GM12878 (cell line): Measurements from ENCODE around the gene GTF2IRD1. TPM values are rescaled to one million over a fixed set of nuclear protein-coding genes. Genes with fewer than 3 reads are reported as not detected.
A peak's percentile ranks its signal among the peaks of the same experiment; 100 is the strongest.

Experiments used
- ATAC-seq: fragments of 200-7000 bp; cut with Tn5 transposase; 3 replicates; pipeline ENCODE4 v1.9.1; 2020; ENCODE audit warnings: mild to moderate bottlenecking, moderate library complexity
- BruUV-seq: library from RNA; stranded (reverse); fragments of 400-500 nt; replicated peaks from 2 replicates; lab custom pipeline; 2021; lab: Mats Ljungman, UMichigan
- CTCF ChIA-PET: fragments of 300-600 bp; sonication (Branson Sonifier 250); formaldehyde crosslinking; extraction: SDS; loops from one replicate; lab custom pipeline; 2021; ENCODE audit warnings: inconsistent platforms; lab: Yijun Ruan, JAX
- POLR2A ChIA-PET: fragments of 350-600 bp; formaldehyde crosslinking; extraction: SDS; loops from one replicate; lab custom pipeline; 2021; ENCODE audit warnings: inconsistent platforms; lab: Charles Lee
- RAD21 ChIA-PET: fragments of 300-600 bp; sonication (Branson Sonifier 250); formaldehyde crosslinking; loops from one replicate; lab custom pipeline; 2023; ENCODE audit warnings: antibody characterized with exemption; ENCODE audit not compliant: unreplicated experiment; lab: Charles Lee
- SMC1A ChIA-PET: fragments of 300-600 bp; sonication (Branson Sonifier 250); formaldehyde crosslinking; loops from one replicate; lab custom pipeline; 2023; ENCODE audit not compliant: unreplicated experiment, uncharacterized antibody; lab: Charles Lee
- DNase-seq: peaks from one replicate; pipeline ENCODE4 v3.0.0-alpha.2; 2011; ENCODE audit warnings: low read depth, low spot score
- FAIRE-seq: peaks from 3 replicates; lab custom pipeline; 2011; peaks lifted over from hg19 to GRCh38; lab: Jason Lieb, UNC
- H2AFZ ChIP-seq: 2 replicates; pipeline ENCODE4 v1.6.0; 2011; ENCODE audit warnings: low read depth, low read length, control low read depth; ENCODE audit not compliant: control insufficient read depth
- H3K27ac ChIP-seq: 2 replicates; pipeline ENCODE4 v1.5.1; 2011; ENCODE audit warnings: control low read depth; ENCODE audit not compliant: control insufficient read depth, insufficient read depth
- H3K27me3 ChIP-seq, 2 experiments: replicated peaks in 1 of 2; 2 replicates each; pipeline versions ENCODE4 v1.6.0 to v1.6.1; 2011; ENCODE audit warnings: low read length in 1 of 2; ENCODE audit not compliant: control insufficient read depth in 2 of 2, insufficient read depth in 2 of 2
- H3K36me3 ChIP-seq, 2 experiments: 2 replicates each; pipeline ENCODE4 v1.5.1; 2011; ENCODE audit warnings: low read length in 1 of 2; ENCODE audit not compliant: control insufficient read depth in 2 of 2, insufficient read depth in 2 of 2
- H3K4me1 ChIP-seq: 2 replicates; pipeline ENCODE4 v1.6.1; 2011; ENCODE audit warnings: mild to moderate bottlenecking, low read length, moderate library complexity, mixed read lengths; ENCODE audit not compliant: control insufficient read depth, insufficient read depth
- H3K4me2 ChIP-seq: 2 replicates; pipeline ENCODE4 v1.6.0; 2011; ENCODE audit warnings: control low read depth; ENCODE audit not compliant: control insufficient read depth, insufficient read depth
- H3K4me3 ChIP-seq: fragments of 200-600 bp; sonication (generic); 2 replicates; pipeline ENCODE4 v1.5.1; 2016
- H3K79me2 ChIP-seq: 2 replicates; pipeline ENCODE4 v1.6.0; 2011; ENCODE audit warnings: low read length; ENCODE audit not compliant: control insufficient read depth, insufficient read depth
- H3K9ac ChIP-seq: 2 replicates; pipeline ENCODE4 v1.8.0; 2011; ENCODE audit warnings: low read length, control low read depth, mixed read lengths; ENCODE audit not compliant: control insufficient read depth, insufficient read depth
- H3K9me3 ChIP-seq: replicated peaks from 3 replicates; pipeline ENCODE4 v1.5.1; 2011; ENCODE audit warnings: mild to moderate bottlenecking, low read length; ENCODE audit not compliant: control insufficient read depth, insufficient read depth
- H4K20me1 ChIP-seq: 2 replicates; pipeline ENCODE4 v1.6.0; 2011; ENCODE audit not compliant: control insufficient read depth, insufficient read depth
- CEBPB ChIP-seq, 2 experiments: fragments of 150-350 bp in 1 of 2; IDR thresholded peaks; 2 replicates each; pipeline ENCODE4 v1.6.1; 2012 to 2014; ENCODE audit warnings: low read depth in 2 of 2, low read length in 2 of 2, borderline replicate concordance in 1 of 2, inconsistent platforms in 1 of 2
- NBN ChIP-seq: fragments of 450-650 bp; IDR thresholded peaks from 2 replicates; pipeline ENCODE4 v1.6.1; 2016
- NFYB ChIP-seq: IDR thresholded peaks from 2 replicates; pipeline ENCODE4 v1.6.1; 2011; ENCODE audit warnings: low read depth, mild to moderate bottlenecking, low read length, improper control_type of control experiment, moderate library complexity; ENCODE audit not compliant: insufficient read depth
- RUNX3 ChIP-seq: IDR thresholded peaks from 2 replicates; pipeline ENCODE4 v1.6.1; 2012; ENCODE audit warnings: low read length, inconsistent platforms
- ZBTB4 ChIP-seq: fragments of 450-650 bp; formaldehyde crosslinking; IDR thresholded peaks from 2 replicates; pipeline ENCODE4 v1.4.0; 2022; ENCODE audit warnings: mild to moderate bottlenecking, moderate library complexity
- WGBS: methylation state at CpG from one replicate; pipeline ENCODE4 v1.1.6; 2016; ENCODE audit warnings: low lambda C conversion rate; ENCODE audit not compliant: insufficient replicate concordance, insufficient coverage; ENCODE audit errors: missing lambda C conversion rate; 5-methylcytosine and 5-hydroxymethylcytosine counted together
- in situ Hi-C: fragments of 300-500 bp; cut with MboI; formaldehyde crosslinking; loops from 9 replicates; pipeline ENCODE4 v1.14.3; 2018; ENCODE audit warnings: mixed read lengths
- intact Hi-C: fragments of 100-400 bp; cut with micrococcal nuclease; formaldehyde crosslinking; loops from one replicate; pipeline ENCODE4 v1.14.2; 2022; ENCODE audit not compliant: unreplicated experiment
- polyA plus RNA-seq, 11 experiments: library from polyadenylated mRNA; depleted of rRNA in 4 of 11; unstranded in 6 of 11; stranded (reverse) in 5 of 11; fragments of >200 nt; fragmentation: Nextera tagmentation in 4 of 11; fragmentation: Illumina TruSeq in 1 of 11; extraction: Ambion mirVana in 4 of 11; extraction: Trizol in 1 of 11; gene quantifications; 1 replicate in 1 of 11; 2 replicates in 10 of 11; pipeline versions ENCODE4 v1.2.1 to v1.2.3, GENCODE V29; 2011 to 2016; ENCODE audit warnings: inconsistent platforms in 2 of 11, missing spikeins in 2 of 11, low read depth in 1 of 11
- total RNA-seq, 4 experiments: library from RNA; depleted of rRNA in 3 of 4; stranded (reverse); fragments of >200 nt in 3 of 4; fragmentation: Illumina TruSeq in 1 of 4; extraction: Trizol in 1 of 4; gene quantifications; 2 replicates each; pipeline versions ENCODE4 v1.2.1 to v1.2.3, GENCODE V29; 2013 to 2021
- TF ChIP-seq, protein P1 (sequence below): fragments of 450-650 bp; IDR thresholded peaks from 2 replicates; pipeline ENCODE4 v1.6.1; 2017; ENCODE audit warnings: mild to moderate bottlenecking, moderate library complexity
- TF ChIP-seq, protein P2 (sequence below): fragments of 450-650 bp; IDR thresholded peaks from 2 replicates; pipeline ENCODE4 v1.6.1; 2016; ENCODE audit warnings: mild to moderate bottlenecking

Gene GTF2IRD1
- total and polyA plus RNA-seq, 10 of the 15 experiments (the other 5 are each of a cell fraction or from before 2014, with no cell fraction given): 0.48 to 3.0 (median 1.3) TPM

DNA sequence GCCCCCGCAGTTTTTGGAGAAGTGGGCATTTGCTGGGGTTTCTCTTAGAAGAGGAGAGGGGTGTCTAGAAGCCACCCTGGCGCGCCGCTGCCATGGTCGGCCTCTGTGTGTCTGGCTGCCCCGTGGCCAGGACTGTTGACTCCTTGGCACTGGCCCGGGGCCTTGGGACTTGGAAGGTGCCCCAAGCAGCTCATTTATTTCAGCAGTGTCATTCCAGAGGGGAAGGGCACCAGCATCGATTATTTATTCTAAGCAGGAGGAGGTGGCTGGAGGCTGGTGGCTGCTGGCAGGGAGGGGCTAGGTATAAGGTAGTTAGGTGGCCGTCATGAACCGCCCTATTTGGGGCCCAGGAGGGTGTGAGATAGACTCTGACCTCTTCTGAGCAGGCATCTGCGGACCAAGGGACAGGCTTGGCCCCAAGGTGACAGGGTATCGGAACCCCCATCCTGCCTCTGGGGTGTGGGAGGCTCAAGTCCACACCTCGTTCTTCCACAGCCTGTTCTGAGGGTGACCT lies 1.6 kb downstream of the GTF2IRD1 start:
- intact Hi-C loops: loop anchor here (10.0 kb wide), 1 partner anchor 209 kb away; no protein-coding TSS in a partner anchor
- Histone ChIP-seq H3K79me2 (no peaks in the 10 kb centered on the region), H3K4me1 (peaks cover 5% of the 10 kb centered on the region), H3K9me3 (no peaks in the 10 kb centered on the region; the same call in 2 of the 3 replicates), H3K4me3 (no peak overlapping the region), H3K4me2 (no peak overlapping the region), H4K20me1 (no peaks in the 10 kb centered on the region), H3K27ac (no peak overlapping the region), H2AFZ (no peak overlapping the region), H3K9ac (no peak overlapping the region), H3K36me3 (no peaks in the 10 kb centered on the region), H3K27me3 (no peaks in the 10 kb centered on the region)
- WGBS: 61% methylated on average over 13 of the region's 13 CpGs
- no peak for FAIRE-seq
- in situ Hi-C loops: no loop called here
- ATAC-seq: no peak
- no peak for DNase-seq
- ChIA-PET CTCF (no interaction called here), RAD21 (no interaction called here), POLR2A (interaction anchor here (1.3 kb wide), 1 partner anchor 10 kb away, joined by 3 read pairs; no protein-coding TSS in a partner anchor), SMC1A (no interaction called here)
- TF ChIP-seq RUNX3 (no peak), NBN (no peak), CEBPB (IDR thresholded peaks at IDR 0.05; ENCODE audit: borderline replicate concordance in 1 of 2, low read depth in 2 of 2, low read length in 2 of 2) (no peak), NFYB (no peak), ZBTB4 (CRISPR knock-in tag) (no peak)
- TF ChIP-seq, protein P1, sequence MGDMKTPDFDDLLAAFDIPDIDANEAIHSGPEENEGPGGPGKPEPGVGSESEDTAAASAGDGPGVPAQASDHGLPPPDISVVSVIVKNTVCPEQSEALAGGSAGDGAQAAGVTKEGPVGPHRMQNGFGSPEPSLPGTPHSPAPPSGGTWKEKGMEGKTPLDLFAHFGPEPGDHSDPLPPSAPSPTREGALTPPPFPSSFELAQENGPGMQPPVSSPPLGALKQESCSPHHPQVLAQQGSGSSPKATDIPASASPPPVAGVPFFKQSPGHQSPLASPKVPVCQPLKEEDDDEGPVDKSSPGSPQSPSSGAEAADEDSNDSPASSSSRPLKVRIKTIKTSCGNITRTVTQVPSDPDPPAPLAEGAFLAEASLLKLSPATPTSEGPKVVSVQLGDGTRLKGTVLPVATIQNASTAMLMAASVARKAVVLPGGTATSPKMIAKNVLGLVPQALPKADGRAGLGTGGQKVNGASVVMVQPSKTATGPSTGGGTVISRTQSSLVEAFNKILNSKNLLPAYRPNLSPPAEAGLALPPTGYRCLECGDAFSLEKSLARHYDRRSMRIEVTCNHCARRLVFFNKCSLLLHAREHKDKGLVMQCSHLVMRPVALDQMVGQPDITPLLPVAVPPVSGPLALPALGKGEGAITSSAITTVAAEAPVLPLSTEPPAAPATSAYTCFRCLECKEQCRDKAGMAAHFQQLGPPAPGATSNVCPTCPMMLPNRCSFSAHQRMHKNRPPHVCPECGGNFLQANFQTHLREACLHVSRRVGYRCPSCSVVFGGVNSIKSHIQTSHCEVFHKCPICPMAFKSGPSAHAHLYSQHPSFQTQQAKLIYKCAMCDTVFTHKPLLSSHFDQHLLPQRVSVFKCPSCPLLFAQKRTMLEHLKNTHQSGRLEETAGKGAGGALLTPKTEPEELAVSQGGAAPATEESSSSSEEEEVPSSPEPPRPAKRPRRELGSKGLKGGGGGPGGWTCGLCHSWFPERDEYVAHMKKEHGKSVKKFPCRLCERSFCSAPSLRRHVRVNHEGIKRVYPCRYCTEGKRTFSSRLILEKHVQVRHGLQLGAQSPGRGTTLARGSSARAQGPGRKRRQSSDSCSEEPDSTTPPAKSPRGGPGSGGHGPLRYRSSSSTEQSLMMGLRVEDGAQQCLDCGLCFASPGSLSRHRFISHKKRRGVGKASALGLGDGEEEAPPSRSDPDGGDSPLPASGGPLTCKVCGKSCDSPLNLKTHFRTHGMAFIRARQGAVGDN: no peak
- TF ChIP-seq, protein P2, sequence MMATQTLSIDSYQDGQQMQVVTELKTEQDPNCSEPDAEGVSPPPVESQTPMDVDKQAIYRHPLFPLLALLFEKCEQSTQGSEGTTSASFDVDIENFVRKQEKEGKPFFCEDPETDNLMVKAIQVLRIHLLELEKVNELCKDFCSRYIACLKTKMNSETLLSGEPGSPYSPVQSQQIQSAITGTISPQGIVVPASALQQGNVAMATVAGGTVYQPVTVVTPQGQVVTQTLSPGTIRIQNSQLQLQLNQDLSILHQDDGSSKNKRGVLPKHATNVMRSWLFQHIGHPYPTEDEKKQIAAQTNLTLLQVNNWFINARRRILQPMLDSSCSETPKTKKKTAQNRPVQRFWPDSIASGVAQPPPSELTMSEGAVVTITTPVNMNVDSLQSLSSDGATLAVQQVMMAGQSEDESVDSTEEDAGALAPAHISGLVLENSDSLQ: no peak
- BruUV-seq: TSS peak; percentile 56
